Astrocyte of the cerebellum (primary cell): ENCODE results near the gene PHYH.

Experiments
- DNase-seq: peaks from one replicate; pipeline ENCODE4 v3.0.0-alpha.2; 2011; ENCODE audit warnings: low read depth
- H3K4me3 ChIP-seq: 2 replicates; pipeline ENCODE4 v1.5.1; 2011; ENCODE audit warnings: mild to moderate bottlenecking, low read depth, low read length, moderate library complexity
- CTCF ChIP-seq: IDR thresholded peaks from 2 replicates; pipeline ENCODE4 v1.5.1; 2012; ENCODE audit warnings: low read length, low read depth, moderate library complexity, mild to moderate bottlenecking; ENCODE audit errors: missing control alignments
- in situ Hi-C: cut with HindIII; loops from 2 replicates; pipeline ENCODE4 v1.10.0; 2017; ENCODE audit warnings: low sequenced_read_pairs

PHYH gene

GRCh38 chr10:13231808-13232207, 68.1 kb downstream of the PHYH start:
- H3K4me3 ChIP-seq = no peak overlapping the region
- DNase-seq = no peak
- in situ Hi-C loops = no loop called here
- no peak for TF ChIP-seq CTCF

GRCh38 chr10:13231190-13231589, 68.7 kb downstream of the PHYH start:
- no peak for TF ChIP-seq CTCF
- in situ Hi-C loops = no loop called here
- DNase-seq = no peak
- H3K4me3 ChIP-seq = no peak overlapping the region
